Endothelial cell of umbilical vein (primary cell): Measurements from ENCODE around the gene SLC5A12. TPM values are rescaled to one million over a fixed set of nuclear protein-coding genes. Genes with fewer than 3 reads are reported as not detected.

Experiments used
- BruUV-seq: library from RNA; stranded (reverse); fragments of 400-500 nt; replicated peaks from 2 replicates; lab custom pipeline; 2021; lab: Mats Ljungman, UMichigan
- CTCF ChIA-PET: fragments of 300-600, 350-600 bp; sonication (Branson Sonifier 250); formaldehyde crosslinking; loops from one replicate; lab custom pipeline; 2021; ENCODE audit warnings: antibody characterized with exemption, inconsistent platforms; lab: Charles Lee
- POLR2A ChIA-PET: fragments of 300-600, 350-600 bp; sonication (Branson Sonifier 250); formaldehyde crosslinking; loops from one replicate; lab custom pipeline; 2021; ENCODE audit warnings: antibody characterized with exemption, inconsistent platforms; lab: Charles Lee
- DNase-seq: peaks from one replicate; pipeline ENCODE4 v3.0.0-alpha.2; 2011; ENCODE audit warnings: low read depth, low spot score
- FAIRE-seq: peaks from 2 replicates; lab custom pipeline; 2011; peaks lifted over from hg19 to GRCh38; lab: Jason Lieb, UNC
- H2AFZ ChIP-seq: 2 replicates; pipeline ENCODE4 v1.6.0; 2012; ENCODE audit warnings: low read depth, low read length, control low read depth, inconsistent platforms
- H3K27ac ChIP-seq: 2 replicates; pipeline ENCODE4 v1.5.1; 2011; ENCODE audit warnings: low read depth, mild to moderate bottlenecking, control low read depth, low read length, moderate library complexity; ENCODE audit not compliant: insufficient read depth
- H3K27me3 ChIP-seq, 2 experiments: 2 replicates each; pipeline versions ENCODE4 v1.6.0 to v1.6.1; 2011; ENCODE audit warnings: low read length in 2 of 2, mixed read lengths in 1 of 2; ENCODE audit not compliant: control insufficient read depth in 2 of 2, insufficient read depth in 2 of 2
- H3K36me3 ChIP-seq, 2 experiments: 2 replicates in 1 of 2; 3 replicates in 1 of 2; pipeline ENCODE4 v1.5.1; 2011; ENCODE audit warnings: low read length in 2 of 2, mild to moderate bottlenecking in 1 of 2, moderate library complexity in 1 of 2; ENCODE audit not compliant: control insufficient read depth in 2 of 2, insufficient read depth in 2 of 2; ENCODE audit errors: extremely low read depth in 1 of 2
- H3K4me1 ChIP-seq: 3 replicates; pipeline ENCODE4 v1.5.1; 2011; ENCODE audit warnings: mild to moderate bottlenecking, low read length; ENCODE audit not compliant: control insufficient read depth, insufficient read depth; ENCODE audit errors: extremely low read depth
- H3K4me2 ChIP-seq: 2 replicates; pipeline ENCODE4 v1.6.1; 2011; ENCODE audit warnings: low read length, control low read depth, mixed read lengths; ENCODE audit not compliant: insufficient read depth
- H3K4me3 ChIP-seq, 3 experiments: fragments of 200-600 bp in 1 of 3; sonication (generic), shearing (Covaris generic) in 1 of 3; replicated peaks in 1 of 3; 2 replicates each; pipeline ENCODE4 v1.5.1; 2011 to 2016; ENCODE audit warnings: control low read depth in 3 of 3, low read length in 3 of 3, mild to moderate bottlenecking in 2 of 3, inconsistent platforms in 1 of 3, low read depth in 1 of 3, moderate library complexity in 1 of 3; ENCODE audit not compliant: insufficient read depth in 1 of 3
- H3K79me2 ChIP-seq: 2 replicates; pipeline ENCODE4 v1.6.0; 2012; ENCODE audit warnings: low read length, inconsistent platforms; ENCODE audit not compliant: control insufficient read depth, insufficient read depth
- H3K9ac ChIP-seq: replicated peaks from 2 replicates; pipeline ENCODE3; 2011; ENCODE audit warnings: low read length, control low read depth; ENCODE audit not compliant: insufficient read depth; ENCODE audit errors: extremely low read depth
- H3K9me1 ChIP-seq: replicated peaks from 3 replicates; pipeline ENCODE4 v1.6.0; 2011; ENCODE audit warnings: mild to moderate bottlenecking, low read length; ENCODE audit not compliant: control insufficient read depth, insufficient read depth; ENCODE audit errors: extremely low read depth
- H3K9me3 ChIP-seq: replicated peaks from 2 replicates; pipeline ENCODE4 v1.5.1; 2012; ENCODE audit warnings: low read length, inconsistent platforms; ENCODE audit not compliant: control insufficient read depth, insufficient read depth
- H4K20me1 ChIP-seq: replicated peaks from 2 replicates; pipeline ENCODE3; 2011; ENCODE audit warnings: mild to moderate bottlenecking, low read length; ENCODE audit not compliant: control insufficient read depth, insufficient read depth; ENCODE audit errors: extremely low read depth
- CTCF ChIP-seq, 2 donors: IDR thresholded peaks; 1 replicate in 1 of 2; 2 replicates in 1 of 2; pipeline ENCODE4 v1.5.1; 2011; ENCODE audit warnings: low read length in 2 of 2, mild to moderate bottlenecking in 2 of 2, moderate library complexity in 2 of 2, control low read depth in 1 of 2, inconsistent platforms in 1 of 2, low read depth in 1 of 2; ENCODE audit not compliant: insufficient read depth in 1 of 2; ENCODE audit errors: extremely low read depth in 1 of 2
- EZH2 ChIP-seq: IDR thresholded peaks from 2 replicates; pipeline ENCODE4 v1.6.1; 2012; ENCODE audit warnings: borderline replicate concordance, low read depth, mild to moderate bottlenecking, moderate library complexity, low read length, inconsistent platforms; ENCODE audit not compliant: severe bottlenecking
- FOS ChIP-seq: IDR thresholded peaks from 2 replicates; pipeline ENCODE4 v1.6.1; 2011; ENCODE audit warnings: mild to moderate bottlenecking, low read length, moderate library complexity, borderline replicate concordance; ENCODE audit not compliant: insufficient read depth
- GATA2 ChIP-seq: IDR thresholded peaks from 2 replicates; pipeline ENCODE4 v1.7.0; 2011; ENCODE audit warnings: low read depth, mild to moderate bottlenecking, moderate library complexity, mixed read lengths, low read length; ENCODE audit not compliant: insufficient read length, insufficient read depth
- JUN ChIP-seq: IDR thresholded peaks from 2 replicates; pipeline ENCODE4 v1.6.1; 2011; ENCODE audit warnings: borderline replicate concordance, low read depth; ENCODE audit not compliant: insufficient read length, insufficient read depth
- MAX ChIP-seq: IDR thresholded peaks from 2 replicates; pipeline ENCODE4 v1.6.1; 2011; ENCODE audit not compliant: insufficient read depth, insufficient read length
- MYC ChIP-seq: IDR thresholded peaks from one replicate; pipeline ENCODE4 v1.6.1; 2011; ENCODE audit warnings: mild to moderate bottlenecking, low read depth, low read length
- POLR2A ChIP-seq: IDR thresholded peaks from 2 replicates; pipeline ENCODE4 v1.6.1; 2012; ENCODE audit warnings: low read depth, mild to moderate bottlenecking, control low read depth, low read length
- POLR2AphosphoS5 ChIP-seq: IDR thresholded peaks from 2 replicates; pipeline ENCODE4 v1.6.1; 2012; ENCODE audit warnings: low read depth, mild to moderate bottlenecking, control low read depth, low read length, moderate library complexity; ENCODE audit not compliant: insufficient read depth
- dilution Hi-C: fragments of 300-500 bp; cut with MboI; formaldehyde crosslinking; loops from one replicate; pipeline ENCODE4 v1.15.0; 2019; ENCODE audit warnings: low sequenced_read_pairs; ENCODE audit not compliant: extremely low pct_ligation_motif_present
- intact Hi-C: fragments of 100-400 bp; cut with micrococcal nuclease; formaldehyde crosslinking; loops from one replicate; pipeline ENCODE4 v1.10.0; 2022
- polyA plus RNA-seq, 4 experiments: library from polyadenylated mRNA; depleted of rRNA in 3 of 4; stranded (reverse) in 3 of 4; unstranded in 1 of 4; fragments of >200 nt; gene quantifications; 2 replicates each; pipeline versions ENCODE4 v1.2.1 to v1.2.3, GENCODE V29; 2011 to 2012; ENCODE audit warnings: missing spikeins in 1 of 4
- total RNA-seq: library from RNA; stranded (reverse); gene quantifications from 2 replicates; pipeline ENCODE4 v1.2.3, GENCODE V29; 2021

The SLC5A12 gene
- total and polyA plus RNA-seq, 2 donors (not counting 3 experiments of a cell fraction or from before 2014, with no cell fraction given) = not detected

GRCh38 chr11:26651916-26652315, 69.9 kb downstream of the SLC5A12 start:
- H3K36me3 ChIP-seq = no peaks in the 10 kb centered on the region
- dilution Hi-C loops = no loop called here
- no peaks in the 10 kb centered on the region for H3K79me2 ChIP-seq
- H3K9ac ChIP-seq = no peak overlapping the region
- H4K20me1 ChIP-seq = no peaks in the 10 kb centered on the region
- H3K4me2 ChIP-seq = no peak overlapping the region
- no peaks in the 10 kb centered on the region for H3K9me1 ChIP-seq
- TF ChIP-seq JUN (no peak), FOS (no peak), EZH2 (no peak), POLR2AphosphoS5 (no peak), MAX (no peak), POLR2A (no peak), MYC (no peak), GATA2 (no peak), CTCF (IDR thresholded peaks at IDR 0.05; ENCODE audit: extremely low read depth in 1 of 2, insufficient read depth in 1 of 2, low read depth in 1 of 2, low read length in 2 of 2) (no peak)
- ChIA-PET POLR2A (no interaction called here), CTCF (interaction anchor here (1.0 kb wide), 1 partner anchor 367 kb away, joined by 4 read pairs; no protein-coding TSS in a partner anchor)
- H3K9me3 ChIP-seq = no peaks in the 10 kb centered on the region
- no peaks in the 10 kb centered on the region for H3K27me3 ChIP-seq
- no peak overlapping the region for H3K27ac ChIP-seq
- no peaks in the 10 kb centered on the region for H3K4me1 ChIP-seq
- H3K4me3 ChIP-seq = no peak overlapping the region
- no TSS peak for BruUV-seq
- intact Hi-C loops = loop anchor here (10.0 kb wide), 1 partner anchor 503 kb away; no protein-coding TSS in a partner anchor
- no peak overlapping the region for H2AFZ ChIP-seq
- no peak for DNase-seq
- FAIRE-seq = no peak
